HG02588 (cell line): Measurements from ENCODE around the gene BCAR1.
"Not testable (repeated sequence)": the region's sequence is repeated elsewhere in the genome, so short reads cannot be mapped to it uniquely, and the experiment has no call there.

Experiments
- ATAC-seq: cut with Tn5 transposase; IDR thresholded peaks from one replicate; pipeline ENCODE4 v1.9.1; 2021; ENCODE audit warnings: mild to moderate bottlenecking, moderate library complexity; ENCODE audit not compliant: unreplicated experiment

Gene BCAR1

DNA sequence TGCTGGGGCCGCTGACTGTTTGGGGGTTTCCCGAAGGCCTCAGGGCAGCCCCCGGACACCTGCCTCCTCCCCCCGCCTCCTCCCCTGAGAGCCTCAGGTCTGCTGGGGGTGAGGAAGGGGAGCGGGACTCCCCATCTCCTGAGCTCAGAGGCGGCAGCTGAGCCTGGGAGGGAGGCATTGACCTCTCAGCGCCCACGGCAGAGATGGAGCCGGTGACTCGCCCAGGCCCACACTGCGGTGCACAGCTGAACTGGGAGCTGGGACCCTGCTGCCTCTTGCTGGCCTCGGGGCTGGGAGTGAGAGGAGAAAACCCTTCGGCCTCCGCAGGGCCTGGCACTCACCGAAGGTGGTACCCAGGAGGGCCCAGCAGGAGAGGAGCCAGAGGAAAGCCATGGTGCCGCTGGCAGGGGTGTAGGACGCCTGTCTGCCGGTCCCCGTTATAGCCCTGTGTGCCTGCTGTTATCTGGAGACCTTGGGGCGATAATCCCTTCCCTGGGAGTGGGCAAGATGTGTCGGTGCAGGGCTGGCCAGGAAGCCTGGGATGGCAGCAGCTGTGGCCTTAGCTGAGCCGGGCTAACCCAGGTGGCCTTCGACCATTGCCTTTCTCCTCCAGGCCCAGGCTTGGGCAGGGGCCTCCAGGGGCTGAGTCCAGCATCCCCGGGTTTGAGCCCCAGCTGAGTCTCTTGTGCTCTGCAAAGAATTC lies 44.5 kb downstream of the BCAR1 start, which contains the start of gene CTRB2:
Gene CTRB2 (minus strand): TSS at position 413 of the 703 bp plus-strand sequence. CDS start 20 bp downstream, at position 393.
- ATAC-seq: no peak

DNA sequence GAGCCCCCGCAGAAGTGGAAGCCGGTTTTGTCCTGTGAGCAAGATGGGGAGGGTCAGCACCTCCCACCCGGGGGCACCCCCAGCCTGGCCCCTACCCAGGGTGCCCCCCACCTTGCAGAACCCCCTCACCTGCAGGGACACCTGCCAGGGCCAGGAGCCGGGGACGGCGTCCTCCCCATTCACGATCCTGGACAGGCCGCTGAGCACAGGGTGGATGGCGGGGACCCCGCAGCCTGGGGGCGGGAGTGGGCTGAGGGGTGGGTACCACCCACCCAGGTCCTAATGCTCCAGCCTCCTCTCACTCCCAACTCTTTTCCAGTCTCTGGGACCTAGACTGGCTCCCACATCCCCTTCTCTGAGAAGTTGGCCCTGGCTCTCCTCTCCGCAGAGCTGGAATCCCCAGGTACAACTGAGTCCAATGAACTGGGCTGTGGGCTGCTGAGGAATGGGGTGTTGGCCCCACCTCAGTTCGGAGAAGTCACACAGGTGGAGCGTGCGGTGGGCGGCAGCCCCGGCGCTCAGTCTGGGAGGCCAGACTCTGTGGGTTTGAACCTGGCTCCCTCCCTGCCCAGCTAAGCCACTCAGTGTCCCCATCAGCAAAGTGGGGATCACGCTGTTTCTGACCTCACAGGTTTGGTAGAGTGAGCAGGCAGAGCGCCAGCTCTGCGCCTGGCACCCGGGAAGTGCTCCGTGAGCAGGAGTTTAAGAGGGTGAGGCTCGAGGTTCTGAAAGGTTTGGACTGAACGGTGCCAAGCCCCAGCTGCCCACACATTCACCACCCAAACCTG lies 45.3 kb downstream of the BCAR1 start:
- not testable (repeated sequence) for ATAC-seq

DNA sequence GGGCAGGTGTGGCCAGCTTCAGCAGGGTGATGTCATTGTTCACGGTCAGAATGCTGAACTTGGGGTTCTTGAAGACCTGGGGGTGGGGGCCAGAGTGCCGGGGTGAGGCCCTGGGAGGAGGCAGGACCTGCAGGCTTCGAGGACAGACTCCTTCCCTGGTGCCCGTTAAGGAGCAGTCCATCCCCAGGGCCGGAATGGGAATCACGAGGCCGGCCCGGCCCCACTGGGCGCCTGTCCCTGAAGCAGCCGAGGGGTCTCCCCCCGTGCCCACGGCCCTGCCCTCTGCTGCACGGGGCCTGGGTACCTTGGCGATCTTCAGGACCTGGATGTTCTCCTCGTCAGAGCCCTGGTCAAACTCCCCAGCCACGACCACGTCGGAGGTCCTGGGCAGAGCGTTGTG lies 46.0 kb downstream of the BCAR1 start:
- not testable (repeated sequence) for ATAC-seq

DNA sequence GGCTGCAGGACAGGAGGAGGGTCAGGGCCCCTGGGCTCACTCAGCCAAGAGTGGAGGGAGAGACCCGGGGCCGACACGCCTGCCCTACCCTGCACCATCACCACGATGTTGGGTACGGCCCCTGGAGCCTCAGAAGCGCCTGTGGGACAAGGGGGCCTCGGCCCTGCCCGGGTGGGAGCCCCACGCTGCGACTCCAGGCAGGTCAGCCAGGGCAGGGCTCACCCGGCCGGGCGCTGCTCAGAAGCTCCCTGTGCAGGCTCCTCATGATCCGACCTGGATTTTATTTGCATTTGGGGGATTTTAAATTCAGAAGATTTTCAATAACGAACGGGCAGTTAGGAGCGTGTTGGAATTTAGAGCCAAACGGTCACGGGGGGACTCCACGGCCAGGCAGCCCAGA lies 46.5 kb downstream of the BCAR1 start:
- ATAC-seq: not testable (repeated sequence)

DNA sequence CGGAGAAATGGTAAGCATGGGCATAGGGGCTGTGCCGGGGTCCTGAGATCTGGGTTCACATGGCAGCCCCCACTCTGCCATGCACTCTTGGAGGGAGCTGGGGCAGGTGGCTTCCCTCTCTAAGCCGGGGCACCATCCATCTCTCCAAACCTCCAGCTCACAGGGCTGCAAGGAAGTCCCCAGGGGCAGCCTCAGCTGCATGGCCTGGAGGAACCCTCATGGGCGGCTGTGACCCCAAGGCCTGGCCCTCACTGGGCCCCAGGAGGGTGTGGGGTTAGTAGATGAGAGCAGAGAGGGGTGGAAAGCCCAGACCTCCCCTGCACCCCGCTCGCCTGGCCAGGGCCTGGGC lies 47.0 kb downstream of the BCAR1 start:
- no peak for ATAC-seq

DNA sequence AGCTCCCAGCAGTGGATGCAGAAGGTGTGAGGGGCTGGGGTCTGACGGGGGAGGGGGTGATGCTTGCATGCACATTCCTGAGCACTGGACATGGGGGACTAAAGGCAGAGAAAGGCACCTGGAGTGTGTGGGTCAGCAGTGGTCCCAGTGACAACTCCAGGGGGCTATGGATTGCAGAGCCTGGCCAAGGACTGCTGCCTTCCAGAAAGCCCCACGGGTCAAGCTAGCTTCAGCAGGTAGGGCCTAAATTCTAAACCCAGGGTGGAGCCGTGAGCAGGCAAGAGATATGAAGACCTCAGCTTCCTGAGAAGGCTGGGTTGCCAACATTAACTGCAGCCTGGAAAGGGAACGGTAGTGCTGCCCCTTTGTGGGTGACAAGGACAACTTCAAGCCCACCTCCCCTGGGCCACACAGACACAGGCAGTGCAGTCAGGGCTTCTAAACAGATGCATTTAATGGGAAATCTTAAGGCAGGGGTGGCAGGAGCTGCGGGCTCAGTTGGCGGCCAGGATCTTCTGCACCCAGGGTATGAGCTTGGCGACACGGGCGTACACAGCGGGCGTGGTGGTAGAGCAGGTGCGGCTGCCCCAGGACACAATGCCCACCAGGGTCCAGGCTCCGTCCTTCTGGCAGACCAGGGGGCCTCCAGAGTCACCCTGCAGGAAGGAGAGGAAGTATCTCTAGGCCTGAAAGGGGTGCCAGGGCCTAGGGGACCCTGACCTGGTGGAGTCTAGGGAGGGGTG lies 47.6 kb downstream of the BCAR1 start:
- no peak for ATAC-seq

DNA sequence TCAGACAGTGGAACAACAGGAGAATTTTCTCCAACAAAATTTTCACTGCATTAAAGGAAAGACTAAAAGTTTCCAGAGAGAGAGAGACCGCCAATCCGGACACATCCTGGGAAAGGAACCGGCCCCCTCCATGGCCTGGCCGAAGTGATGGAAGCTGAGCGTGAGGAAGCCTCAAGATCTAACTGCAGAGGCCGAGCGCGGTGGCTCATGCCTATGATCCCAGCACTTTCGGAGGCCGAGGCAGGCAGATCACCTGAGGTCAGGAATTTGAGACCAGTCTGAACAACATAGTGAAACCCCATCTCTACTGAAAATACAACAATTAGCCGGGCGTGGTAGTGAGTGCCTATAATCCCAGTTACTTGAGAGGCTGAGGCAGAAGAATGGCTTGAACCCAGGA lies 48.3 kb downstream of the BCAR1 start:
- ATAC-seq: no peak

DNA sequence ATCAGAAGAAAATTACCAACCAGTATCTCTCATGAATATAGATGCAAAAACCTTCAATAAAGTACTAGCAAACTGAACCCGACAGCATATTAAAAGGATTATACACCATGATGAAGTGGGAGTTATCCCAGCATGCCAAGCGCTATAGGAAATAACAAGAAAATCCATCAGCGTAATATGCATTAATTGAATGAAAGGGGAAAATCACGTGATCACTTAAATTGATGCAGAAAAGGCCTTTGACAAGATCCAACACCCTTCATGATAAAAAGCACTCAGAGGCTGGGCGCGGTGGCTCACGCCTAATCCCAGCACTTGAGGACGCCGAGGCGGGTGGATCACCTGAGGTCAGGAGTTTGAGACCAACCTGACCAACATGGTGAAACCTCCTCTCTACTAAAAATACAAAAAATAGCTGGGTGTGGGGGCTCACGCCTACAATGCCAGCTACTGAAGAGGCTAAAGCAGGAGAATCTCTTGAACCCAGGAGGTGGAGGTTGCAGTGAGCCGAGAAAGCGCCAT lies 49.3 kb downstream of the BCAR1 start:
- ATAC-seq: no peak

DNA sequence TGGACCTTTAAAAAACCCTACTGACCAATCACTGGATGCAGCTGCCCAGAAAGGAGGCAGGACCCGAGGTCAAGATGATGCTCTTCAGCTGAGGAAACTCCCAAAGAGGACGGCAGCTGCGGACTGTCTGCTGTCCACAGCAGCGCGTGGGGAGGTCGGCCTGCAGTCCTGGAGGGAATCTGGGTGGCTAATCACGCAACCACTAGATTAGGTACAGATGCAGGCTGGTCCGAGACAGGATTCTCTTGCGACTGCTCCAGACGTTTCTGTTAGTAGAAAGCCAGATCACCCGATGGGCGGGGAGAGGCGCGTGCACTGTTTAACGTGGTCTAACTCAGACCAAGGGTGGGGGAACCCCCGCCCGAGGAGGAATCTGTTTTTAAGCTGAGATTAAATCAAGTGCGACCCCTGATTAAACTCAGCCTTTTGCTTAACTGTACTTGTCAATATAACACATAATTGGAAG lies 53.3 kb downstream of the BCAR1 start:
- no peak for ATAC-seq

DNA sequence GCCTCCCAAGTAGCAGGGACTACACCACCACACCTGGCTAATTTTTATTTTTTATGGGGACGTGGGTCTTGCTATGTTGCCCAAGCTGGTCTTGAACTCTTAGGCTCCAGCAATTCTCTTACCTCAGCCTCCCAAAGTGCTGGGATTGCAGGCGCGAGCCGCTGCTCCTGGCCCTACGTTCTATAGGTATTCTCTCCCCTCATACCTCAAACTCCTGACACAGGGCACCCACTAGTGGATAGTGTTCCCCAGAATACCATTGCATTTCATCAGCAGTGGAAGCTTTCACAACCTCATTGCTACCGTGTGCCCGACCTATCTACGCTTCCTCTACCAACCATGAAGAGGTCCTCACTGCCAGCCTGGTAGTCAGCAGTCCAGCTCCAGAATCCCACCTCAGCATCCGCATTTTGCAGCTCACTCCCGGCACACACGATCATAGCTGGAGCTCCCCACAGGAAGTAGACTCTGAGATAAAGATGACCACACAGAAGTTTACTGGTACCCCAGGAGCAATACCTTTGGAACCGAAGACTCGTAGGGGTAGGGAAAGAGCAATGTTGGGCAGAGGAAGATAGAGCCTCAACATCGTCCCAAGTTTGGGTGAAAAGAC lies 53.8 kb downstream of the BCAR1 start:
- ATAC-seq: no peak

DNA sequence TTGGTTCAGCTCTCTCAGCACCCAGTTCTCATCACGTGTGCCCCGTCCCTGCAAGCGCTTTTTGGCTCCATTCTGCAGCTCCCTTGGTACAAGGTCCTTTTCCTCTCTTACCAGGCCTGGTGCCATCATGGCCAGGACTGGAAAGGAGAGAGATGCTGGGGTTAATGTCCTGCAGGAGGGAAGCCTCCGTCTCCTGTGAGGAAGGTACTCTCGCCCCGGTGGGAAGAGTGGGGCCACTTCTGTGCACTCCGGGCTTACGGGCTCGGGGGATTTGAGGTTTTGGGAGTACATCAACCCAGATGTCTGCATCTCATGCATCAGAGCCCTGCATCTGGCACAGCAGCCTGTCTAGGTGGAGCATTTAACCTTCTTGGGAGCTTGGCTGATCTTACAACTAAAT lies 54.6 kb downstream of the BCAR1 start:
- ATAC-seq: no peak

DNA sequence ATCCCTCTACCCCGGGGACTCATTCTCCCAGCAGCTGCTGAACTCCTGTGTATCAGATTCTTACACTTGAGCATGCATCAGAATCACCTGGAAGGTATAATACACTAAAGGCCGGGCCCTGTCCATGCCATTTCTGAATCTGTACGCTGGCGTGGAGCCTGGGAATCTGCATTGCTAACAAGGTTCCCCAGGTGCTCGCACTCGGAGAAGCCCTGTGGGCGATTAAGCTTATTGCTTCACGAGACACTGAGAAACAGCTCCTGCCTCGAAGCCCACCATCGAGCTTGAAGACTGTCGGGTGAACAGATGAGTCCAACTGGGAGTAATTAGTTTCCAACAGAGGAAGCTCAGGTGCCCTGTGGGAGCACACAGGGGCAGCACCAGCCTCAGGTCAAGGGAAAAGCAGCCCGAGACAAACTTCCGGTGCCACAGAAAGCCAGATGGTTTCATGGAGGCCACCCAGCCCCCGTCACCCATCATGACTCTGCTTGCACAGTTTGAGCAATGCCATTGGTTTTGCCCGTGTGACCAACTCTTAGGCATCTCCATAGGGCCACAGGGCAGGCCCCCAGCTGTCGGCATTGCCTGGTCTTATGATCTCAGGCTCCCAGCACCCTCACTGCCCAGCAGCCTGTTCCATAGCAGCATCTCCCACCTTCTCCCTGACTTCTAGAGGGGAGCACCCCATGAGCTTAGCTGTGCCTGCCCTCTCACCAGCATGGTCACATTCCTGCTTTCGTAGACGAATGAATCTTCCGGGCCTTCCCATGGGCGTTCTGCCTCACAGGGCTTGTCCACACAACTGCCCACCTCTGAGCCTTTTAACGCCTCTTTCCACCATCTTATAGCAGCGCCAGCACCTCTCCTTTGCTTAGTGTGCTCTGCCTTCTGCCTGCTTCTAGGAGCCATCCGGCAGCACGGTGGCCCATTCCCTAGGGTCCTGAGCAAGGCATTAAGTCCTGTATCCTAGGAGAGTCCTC lies 55.3 kb downstream of the BCAR1 start:
- ATAC-seq: no peak

DNA sequence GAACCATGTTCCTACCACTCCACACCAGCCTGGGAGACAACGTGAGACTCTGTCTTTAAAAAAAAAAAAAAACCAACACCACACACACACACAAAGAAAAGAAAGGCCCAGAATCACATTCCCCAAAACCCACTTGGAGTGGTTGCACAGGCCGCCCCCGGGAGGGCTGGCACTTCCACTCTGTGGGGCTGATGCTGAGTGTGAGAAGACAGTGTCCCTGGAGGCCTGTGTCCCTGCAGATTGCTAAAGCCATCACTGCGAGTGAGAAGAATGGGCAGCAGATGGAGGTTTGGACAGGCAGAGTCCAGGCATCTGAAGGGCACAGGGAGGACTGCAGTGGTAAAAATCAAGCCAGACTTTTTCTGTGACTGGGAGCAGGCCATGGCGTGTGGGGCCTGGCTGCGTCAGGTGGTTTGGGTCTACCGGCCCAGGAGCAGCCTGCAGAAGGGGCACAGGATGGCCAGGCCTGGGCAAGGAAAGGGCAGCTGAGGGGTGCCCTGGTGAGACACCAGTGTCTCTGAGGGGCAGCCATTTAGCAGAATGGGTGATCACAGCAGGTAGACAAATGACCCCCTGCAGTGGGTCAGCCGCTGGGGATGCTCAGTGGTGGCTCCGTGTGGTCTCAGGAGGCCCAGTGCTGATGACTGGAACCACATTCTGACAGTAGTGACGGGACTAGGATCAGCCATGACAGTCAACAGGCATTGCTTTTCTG lies 57.5 kb downstream of the BCAR1 start:
- no peak for ATAC-seq

DNA sequence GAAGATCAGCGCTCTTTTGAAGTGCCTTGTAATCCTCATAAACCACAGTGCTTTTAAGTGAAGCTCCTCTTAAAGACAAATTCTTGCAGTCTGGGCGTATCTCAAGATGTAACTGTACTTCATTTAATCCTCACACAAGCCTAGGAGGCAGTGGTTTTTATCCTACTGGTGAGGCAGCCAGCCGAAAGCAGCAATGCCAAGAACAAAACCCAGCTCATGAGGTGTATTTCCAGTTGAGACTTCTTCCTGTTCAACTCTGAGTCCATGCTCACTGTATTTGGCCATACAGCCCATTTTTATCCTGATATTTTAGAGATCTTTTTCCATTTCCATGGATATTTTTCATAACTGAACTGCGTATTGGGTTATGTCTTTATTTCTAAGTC lies 58.2 kb downstream of the BCAR1 start:
- no peak for ATAC-seq

DNA sequence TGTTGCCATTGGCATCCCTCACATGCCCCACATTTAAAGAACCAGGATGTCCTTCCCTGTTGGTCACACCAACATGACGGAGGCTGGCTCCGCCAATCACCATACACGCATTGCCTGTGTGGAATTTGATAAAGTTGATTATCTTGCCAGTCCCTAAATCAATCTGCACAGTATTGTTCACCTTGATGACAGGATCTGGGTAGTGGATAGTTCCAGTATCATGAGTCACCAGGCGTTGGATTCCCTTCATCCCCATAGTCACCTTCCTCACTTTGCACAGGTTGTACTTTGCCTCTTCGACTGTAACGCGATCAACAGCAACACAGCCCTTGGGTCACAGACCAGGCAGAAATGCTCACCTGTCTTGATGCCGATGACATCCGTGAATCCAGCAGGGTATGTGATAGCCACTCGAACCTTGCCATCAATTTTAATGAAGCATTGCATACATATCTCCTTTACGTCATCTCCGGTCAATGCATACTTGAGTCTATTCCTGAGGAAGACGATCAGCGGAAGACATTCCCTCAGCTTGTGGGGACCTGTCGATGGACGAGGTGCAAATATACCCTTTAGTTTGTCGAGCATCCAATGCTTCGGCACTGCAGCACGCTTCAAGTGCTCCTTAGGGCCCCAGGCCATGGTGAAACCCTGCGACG lies 58.7 kb downstream of the BCAR1 start:
- ATAC-seq: no peak

DNA sequence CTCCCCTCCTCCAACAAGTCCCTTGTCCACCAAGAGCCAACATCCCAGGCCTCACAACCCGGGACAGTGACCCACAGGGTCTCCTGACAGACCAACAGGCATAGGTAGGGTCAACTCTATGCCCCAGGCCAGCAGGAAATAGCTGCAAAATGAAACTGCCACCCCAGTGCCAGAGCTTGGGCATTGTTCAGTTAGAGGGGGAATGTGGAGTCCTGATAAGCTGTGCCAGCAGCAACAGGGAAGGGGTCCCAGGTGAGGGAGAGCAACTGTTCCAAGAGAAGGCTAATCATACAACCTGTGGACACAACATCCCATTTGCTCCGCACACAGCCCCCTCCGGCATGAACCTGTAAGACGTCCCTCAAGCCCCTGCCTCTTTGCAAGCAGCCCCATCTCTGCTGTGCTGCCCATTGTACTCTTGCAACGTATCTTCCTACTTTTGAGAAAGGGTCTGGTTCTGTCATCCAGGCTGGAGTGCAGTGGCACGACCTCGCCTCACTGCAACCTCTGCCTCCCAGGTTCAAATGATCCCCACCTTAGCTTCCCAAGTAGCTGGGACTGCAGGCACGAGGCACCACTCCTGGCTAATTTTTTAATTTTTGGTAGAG lies 61.7 kb downstream of the BCAR1 start:
- no peak for ATAC-seq

DNA sequence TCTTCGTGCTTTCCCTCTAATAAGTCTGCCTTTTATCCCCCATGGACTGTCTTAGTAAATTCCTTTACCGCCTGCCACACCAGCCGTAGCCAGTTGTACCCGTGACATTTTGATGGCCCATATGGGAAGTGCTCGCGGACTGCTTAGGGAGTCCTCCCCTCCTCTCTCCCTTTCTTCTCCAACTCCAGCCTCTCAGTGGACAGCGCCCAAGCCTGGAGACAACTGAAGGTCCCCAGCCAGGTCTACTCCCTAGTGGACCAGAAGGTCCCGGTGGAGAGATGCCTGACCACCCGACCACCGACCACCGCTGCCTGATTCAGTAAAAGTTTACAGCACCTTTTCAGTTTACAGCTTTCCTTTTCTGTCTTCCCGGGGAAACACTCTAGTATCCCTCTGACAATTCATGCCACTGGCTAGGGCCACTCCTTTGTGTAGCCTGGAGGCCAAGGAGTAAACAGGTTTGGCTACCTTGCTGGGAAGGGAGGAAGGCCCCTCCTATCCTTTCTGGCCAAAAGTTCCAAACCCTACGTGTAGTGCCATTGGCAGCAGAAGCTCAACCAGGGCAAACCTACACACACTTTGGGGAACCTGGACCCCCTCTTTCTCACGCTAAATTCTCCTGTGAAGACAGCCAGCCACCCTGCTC lies 62.5 kb downstream of the BCAR1 start:
- no peak for ATAC-seq

DNA sequence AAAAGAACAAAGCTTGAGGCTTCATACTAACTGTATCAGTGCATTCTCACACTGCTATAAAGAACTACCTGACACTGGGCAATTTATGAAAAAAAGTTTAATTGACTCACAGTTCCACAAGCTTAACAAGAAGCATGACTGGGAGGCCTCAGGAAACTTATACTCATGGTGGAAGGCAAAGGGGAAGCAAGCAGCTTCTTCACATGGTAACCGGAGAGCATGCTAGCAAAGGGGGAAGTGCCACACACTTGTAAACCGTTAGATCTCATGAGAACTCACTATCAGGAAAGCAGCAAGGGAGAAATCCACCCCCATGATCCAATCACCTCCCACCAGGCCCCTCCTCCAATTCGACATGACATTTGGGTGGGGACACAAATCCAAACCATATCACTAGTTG lies 69.8 kb downstream of the BCAR1 start:
- no peak for ATAC-seq
